PC-3 (cell line): ENCODE data around the gene P2RY8. TPM values are rescaled to one million over a fixed set of nuclear protein-coding genes. Genes with fewer than 3 reads are reported as not detected.

Experiments used
- ATAC-seq: fragments of 200-7000 bp; cut with Tn5 transposase; 2 replicates; pipeline ENCODE4 v1.9.1; 2020; ENCODE audit warnings: mild to moderate bottlenecking, moderate library complexity
- BruUV-seq: library from RNA; stranded (reverse); fragments of 400-500 nt; replicated peaks from 2 replicates; lab custom pipeline; 2021; lab: Mats Ljungman, UMichigan
- CTCF ChIA-PET: fragments of 300-600 bp; sonication (Branson Sonifier 250); formaldehyde crosslinking; loops from one replicate; lab custom pipeline; 2022; ENCODE audit warnings: antibody characterized with exemption; lab: Charles Lee
- POLR2A ChIA-PET: fragments of 300-600 bp; sonication (Branson Sonifier 250); formaldehyde crosslinking; loops from one replicate; lab custom pipeline; 2022; ENCODE audit warnings: antibody characterized with exemption; ENCODE audit not compliant: unreplicated experiment; lab: Charles Lee
- DNase-seq: peaks from one replicate; pipeline ENCODE4 v3.0.0-alpha.2; 2015
- H2AFZ ChIP-seq: fragments of 300-600 bp; sonication (generic); 2 replicates; pipeline ENCODE4 v1.6.0; 2016; ENCODE audit warnings: antibody characterized with exemption, low read length
- H3F3A ChIP-seq: fragments of 300-600 bp; sonication (generic); one replicate; pipeline ENCODE4 v1.6.0; 2017; ENCODE audit warnings: antibody characterized with exemption, low read length, control low read depth, mild to moderate bottlenecking; ENCODE audit not compliant: unreplicated experiment
- H3K27ac ChIP-seq: fragments of 300-600 bp; sonication (generic); 2 replicates; pipeline ENCODE4 v1.5.1; 2016; ENCODE audit warnings: mild to moderate bottlenecking, low read length
- H3K27me3 ChIP-seq: fragments of 300-600 bp; sonication (generic); 2 replicates; pipeline ENCODE4 v1.6.1; 2016; ENCODE audit warnings: low read length, mixed read lengths
- H3K36me3 ChIP-seq: fragments of 300-600 bp; sonication (generic); 2 replicates; pipeline ENCODE4 v1.6.1; 2016; ENCODE audit warnings: low read depth, mixed run types, low read length, mixed read lengths
- H3K4me1 ChIP-seq: fragments of 300-600 bp; sonication (generic); 2 replicates; pipeline ENCODE4 v1.5.1; 2016; ENCODE audit warnings: low read length; ENCODE audit not compliant: insufficient read depth
- H3K4me2 ChIP-seq: fragments of 300-600 bp; sonication (generic); 2 replicates; pipeline ENCODE4 v1.6.0; 2016; ENCODE audit warnings: low read length
- H3K4me3 ChIP-seq: fragments of 300-600 bp; sonication (generic); 2 replicates; pipeline ENCODE4 v1.5.1; 2016; ENCODE audit warnings: mild to moderate bottlenecking, low read length, mixed read lengths
- H3K79me2 ChIP-seq: fragments of 300-600 bp; sonication (generic); 2 replicates; pipeline ENCODE4 v1.6.1; 2017; ENCODE audit warnings: low read length, mixed read lengths
- H3K9ac ChIP-seq: fragments of 300-600 bp; sonication (generic); 2 replicates; pipeline ENCODE4 v1.6.0; 2016; ENCODE audit warnings: mild to moderate bottlenecking, low read length
- H3K9me2 ChIP-seq: fragments of 300-600 bp; sonication (generic); replicated peaks from 2 replicates; pipeline ENCODE4 v1.6.1; 2016; ENCODE audit warnings: mixed run types, low read length, mixed read lengths
- H3K9me3 ChIP-seq: fragments of 300-600 bp; sonication (generic); 2 replicates; pipeline ENCODE4 v1.6.1; 2016; ENCODE audit warnings: low read length, mixed read lengths
- H4K20me1 ChIP-seq: fragments of 300-600 bp; sonication (generic); 2 replicates; pipeline ENCODE4 v1.6.1; 2016; ENCODE audit warnings: low read length, mixed read lengths
- EZH2 ChIP-seq: fragments of 300-600 bp; sonication (generic); IDR thresholded peaks from one replicate; pipeline ENCODE4 v1.6.1; 2017; ENCODE audit warnings: antibody characterized with exemption, mild to moderate bottlenecking, low read length; ENCODE audit not compliant: unreplicated experiment
- EZH2phosphoT487 ChIP-seq: fragments of 300-600 bp; sonication (generic); IDR thresholded peaks from 2 replicates; pipeline ENCODE4 v1.6.1; 2018; ENCODE audit warnings: mild to moderate bottlenecking, antibody characterized with exemption, low read length, borderline replicate concordance
- intact Hi-C: fragments of 100-400 bp; cut with micrococcal nuclease; formaldehyde crosslinking; loops from 2 replicates; pipeline ENCODE4 v1.9.0; 2023
- total RNA-seq: library from RNA; depleted of rRNA; stranded (reverse); fragments of >200 nt; gene quantifications from 2 replicates; pipeline ENCODE4 v1.2.3, GENCODE V29; 2014
- TF ChIP-seq, protein P1 (sequence below): fragments of 300-600 bp; sonication (generic); conservative IDR thresholded peaks from 2 replicates; pipeline ENCODE4 v1.5.1; 2017; ENCODE audit warnings: antibody characterized with exemption, low read depth, mild to moderate bottlenecking, low read length

Gene P2RY8
- total RNA-seq, 1 experiment from 2014 or later, result not detected

DNA sequence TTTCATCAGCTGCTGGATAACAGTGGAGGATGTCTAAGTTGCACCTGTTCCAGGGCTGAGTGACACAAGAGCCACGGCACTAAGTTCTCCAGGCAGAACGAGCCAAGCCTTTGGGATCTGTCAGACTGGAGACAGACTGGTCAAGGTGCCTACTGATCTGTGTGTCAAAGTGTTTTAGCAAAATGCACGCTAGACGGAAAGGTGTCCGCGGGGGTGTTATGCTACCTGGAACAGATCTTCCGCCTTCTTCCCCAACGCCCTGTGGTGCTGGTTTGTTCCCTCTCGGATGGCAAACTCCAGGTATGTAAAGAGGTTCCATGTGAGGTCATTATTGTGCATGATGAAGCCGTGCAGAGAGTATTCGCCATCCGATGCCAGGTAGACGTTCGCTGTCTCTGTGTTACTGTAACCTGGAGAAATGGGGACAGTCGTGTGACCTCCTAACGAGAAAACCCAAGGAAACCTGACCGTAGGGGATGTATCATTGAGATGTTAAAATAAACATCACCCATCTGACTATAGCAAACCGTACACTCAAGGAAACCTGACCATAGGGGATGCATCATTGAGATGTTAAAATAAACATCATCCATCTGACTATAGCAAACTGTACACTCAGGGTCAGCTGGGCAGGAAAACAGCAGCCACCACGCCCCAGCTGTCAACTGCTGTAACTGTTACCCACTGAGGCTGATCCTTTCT lies 115.4 kb downstream of the P2RY8 start:
- POLR2A ChIA-PET, result no interaction called here

DNA sequence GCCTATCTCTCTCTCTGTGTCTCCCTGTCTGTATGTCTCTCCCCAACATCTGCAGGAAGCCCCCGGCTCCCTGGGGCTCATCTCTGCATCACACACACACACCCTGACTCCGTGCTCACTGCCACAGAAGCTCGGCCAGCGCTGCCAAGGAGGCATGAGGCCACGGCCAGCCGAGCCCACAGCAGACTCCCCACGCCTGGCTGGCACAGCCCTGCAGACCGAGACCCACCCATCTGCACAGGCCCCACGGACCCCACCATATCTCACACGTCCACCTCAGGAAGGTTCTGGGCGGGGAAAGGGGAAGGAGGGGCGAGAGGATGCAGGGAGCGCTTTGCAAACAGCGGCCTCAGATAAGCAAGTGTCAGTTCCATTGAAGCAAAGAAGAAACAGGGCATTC lies 116.6 kb downstream of the P2RY8 start:
- H2AFZ ChIP-seq, result no peak overlapping the region
- no peaks in the 10 kb centered on the region for H3K27me3 ChIP-seq
- CTCF ChIA-PET, result no interaction called here
- no peak overlapping the region for H3K9ac ChIP-seq
- no peaks in the 10 kb centered on the region for H3K79me2 ChIP-seq
- peaks cover 8% of the 10 kb centered on the region; the same call in 1 of the 2 replicates for H3K36me3 ChIP-seq
- POLR2A ChIA-PET, result no interaction called here
- ATAC-seq, result no peak
- TF ChIP-seq, protein P1, sequence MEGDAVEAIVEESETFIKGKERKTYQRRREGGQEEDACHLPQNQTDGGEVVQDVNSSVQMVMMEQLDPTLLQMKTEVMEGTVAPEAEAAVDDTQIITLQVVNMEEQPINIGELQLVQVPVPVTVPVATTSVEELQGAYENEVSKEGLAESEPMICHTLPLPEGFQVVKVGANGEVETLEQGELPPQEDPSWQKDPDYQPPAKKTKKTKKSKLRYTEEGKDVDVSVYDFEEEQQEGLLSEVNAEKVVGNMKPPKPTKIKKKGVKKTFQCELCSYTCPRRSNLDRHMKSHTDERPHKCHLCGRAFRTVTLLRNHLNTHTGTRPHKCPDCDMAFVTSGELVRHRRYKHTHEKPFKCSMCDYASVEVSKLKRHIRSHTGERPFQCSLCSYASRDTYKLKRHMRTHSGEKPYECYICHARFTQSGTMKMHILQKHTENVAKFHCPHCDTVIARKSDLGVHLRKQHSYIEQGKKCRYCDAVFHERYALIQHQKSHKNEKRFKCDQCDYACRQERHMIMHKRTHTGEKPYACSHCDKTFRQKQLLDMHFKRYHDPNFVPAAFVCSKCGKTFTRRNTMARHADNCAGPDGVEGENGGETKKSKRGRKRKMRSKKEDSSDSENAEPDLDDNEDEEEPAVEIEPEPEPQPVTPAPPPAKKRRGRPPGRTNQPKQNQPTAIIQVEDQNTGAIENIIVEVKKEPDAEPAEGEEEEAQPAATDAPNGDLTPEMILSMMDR, result no peak
- TF ChIP-seq EZH2, result no peak
- TF ChIP-seq EZH2phosphoT487, result no peak
- H3K9me3 ChIP-seq, result no peaks in the 10 kb centered on the region
- no peaks in the 10 kb centered on the region for H3K9me2 ChIP-seq
- no TSS peak for BruUV-seq
- no peak overlapping the region for H3K4me2 ChIP-seq
- no peak overlapping the region for H3K4me3 ChIP-seq
- no peak for DNase-seq
- no peak overlapping the region for H3K27ac ChIP-seq
- H4K20me1 ChIP-seq, result no peaks in the 10 kb centered on the region
- no peaks in the 10 kb centered on the region for H3F3A ChIP-seq
- peaks cover 8% of the 10 kb centered on the region; the same call in 1 of the 2 replicates for H3K4me1 ChIP-seq
- intact Hi-C loops, result no loop called here

More for the DNA sequence above, 115.4 kb downstream of the P2RY8 start:
- no peaks in the 10 kb centered on the region for H3K27me3 ChIP-seq
- H3K4me3 ChIP-seq, result no peak overlapping the region
- peaks cover 8% of the 10 kb centered on the region; the same call in 1 of the 2 replicates for H3K36me3 ChIP-seq
- H3K9me3 ChIP-seq, result no peaks in the 10 kb centered on the region
- TF ChIP-seq EZH2phosphoT487 (no peak), EZH2 (no peak)
- TF ChIP-seq, protein P1, result no peak
- DNase-seq (no peak), ATAC-seq (no peak)
- H3K9ac ChIP-seq, result no peak overlapping the region
- no peaks in the 10 kb centered on the region for H3K79me2 ChIP-seq
- H4K20me1 ChIP-seq, result no peaks in the 10 kb centered on the region
- no TSS peak for BruUV-seq
- no peaks in the 10 kb centered on the region for H3K9me2 ChIP-seq
- no peak overlapping the region for H3K27ac ChIP-seq
- CTCF ChIA-PET, result no interaction called here
- no peak overlapping the region for H3K4me2 ChIP-seq
- H3K4me1 ChIP-seq, result peaks cover 8% of the 10 kb centered on the region; the same call in 1 of the 2 replicates
- H2AFZ ChIP-seq, result no peak overlapping the region
- no peaks in the 10 kb centered on the region for H3F3A ChIP-seq
- intact Hi-C loops, result no loop called here
